Stimulated activated CD8-positive, alpha-beta memory T cell treated with anti-CD3 and anti-CD28 coated beads, Interleukin-7, amount 100 ng/mL, for 1 hour (primary cell): Measurements from ENCODE around the gene R3HDML.
"Not testable (repeated sequence)": the region's sequence is repeated elsewhere in the genome, so short reads cannot be mapped to it uniquely, and the experiment has no call there.

Experiments used
- DNase-seq, 2 donors: peaks; one replicate each; pipeline ENCODE4 v3.0.0-alpha.2; 2020; ENCODE audit warnings: low read depth in 2 of 2

Gene R3HDML

GRCh38 chr20:44328428-44328827, 8.4 kb upstream of the R3HDML start:
- DNase-seq: no peak

- no peak for DNase-seq
Measured at GRCh38 chr20:44331201-44331600, 5.6 kb upstream of the R3HDML start.

GRCh38 chr20:44334306-44334705, 2.5 kb upstream of the R3HDML start:
- DNase-seq: no peak

GRCh38 chr20:44334709-44335108, 2.1 kb upstream of the R3HDML start:
- DNase-seq: no peak

- no peak for DNase-seq
Measured at GRCh38 chr20:44335675-44336074, 1.2 kb upstream of the R3HDML start.

GRCh38 chr20:44336086-44336485, 757 bp upstream of the R3HDML start:
- DNase-seq: no peak

GRCh38 chr20:44342248-44342647, 5.4 kb downstream of the R3HDML start:
- DNase-seq: no peak

GRCh38 chr20:44343162-44343675, 6.4 kb downstream of the R3HDML start:
- no peak for DNase-seq

- DNase-seq: no peak
Measured at GRCh38 chr20:44344723-44345122, 7.9 kb downstream of the R3HDML start.

GRCh38 chr20:44345147-44345546, 8.3 kb downstream of the R3HDML start:
- DNase-seq: no peak

GRCh38 chr20:44345941-44346340, 9.1 kb downstream of the R3HDML start:
- not testable (repeated sequence) for DNase-seq

- no peak for DNase-seq
Measured at GRCh38 chr20:44348168-44348659, 11.4 kb downstream of the R3HDML start.

GRCh38 chr20:44349349-44349748, 12.5 kb downstream of the R3HDML start:
- no peak for DNase-seq

- DNase-seq: no peak
Measured at GRCh38 chr20:44350567-44350966, 13.7 kb downstream of the R3HDML start.

- DNase-seq: no peak
Measured at GRCh38 chr20:44354979-44355497, 18.2 kb downstream of the R3HDML start.

GRCh38 chr20:44355498-44356352, 18.9 kb downstream of the R3HDML start, which contains the start of gene HNF4A:
TSS of gene HNF4A (plus strand) at chr20:44355699. CDS start at chr20:44355805, 106 bp downstream.
- no peak for DNase-seq

- no peak for DNase-seq
Measured at GRCh38 chr20:44356353-44356723, 19.5 kb downstream of the R3HDML start.

- no peak for DNase-seq
Measured at GRCh38 chr20:44357020-44357419, 20.2 kb downstream of the R3HDML start.

GRCh38 chr20:44357555-44358125, 20.8 kb downstream of the R3HDML start:
- DNase-seq: no peak

- DNase-seq: no peak
Measured at GRCh38 chr20:44358776-44359175, 21.9 kb downstream of the R3HDML start.

- no peak for DNase-seq
Measured at GRCh38 chr20:44360221-44360620, 23.4 kb downstream of the R3HDML start.

GRCh38 chr20:44361021-44361420, 24.2 kb downstream of the R3HDML start:
- DNase-seq: no peak

- no peak for DNase-seq
Measured at GRCh38 chr20:44362466-44362940, 25.7 kb downstream of the R3HDML start.
